HL-60 (cell line): Measurements from ENCODE around the gene EBPL.

ENCODE experiments used
- DNase-seq, 2 experiments: peaks; one replicate each; pipeline ENCODE4 v3.0.0-alpha.2; 2010 to 2020; ENCODE audit warnings: low read depth in 1 of 2, low spot score in 1 of 2
- H3K27ac ChIP-seq: fragments of 250-450 bp; sonication (Bioruptor Pico); replicated peaks from 2 replicates; pipeline ENCODE4 v1.5.1; 2020; ENCODE audit warnings: mild to moderate bottlenecking, moderate library complexity
- H3K27me3 ChIP-seq: fragments of 250-450 bp; sonication (Bioruptor Pico); 2 replicates; pipeline ENCODE4 v1.5.1; 2021; ENCODE audit warnings: mild to moderate bottlenecking, moderate library complexity; ENCODE audit not compliant: insufficient read depth, poor library complexity, severe bottlenecking
- H3K4me3 ChIP-seq: replicated peaks from 2 replicates; pipeline ENCODE4 v1.5.1; 2011; ENCODE audit warnings: mild to moderate bottlenecking, control low read depth, low read length; ENCODE audit not compliant: insufficient read depth
- GABPA ChIP-seq: IDR thresholded peaks from 2 replicates; pipeline ENCODE4 v1.6.1; 2012; ENCODE audit warnings: low read depth
- POLR2AphosphoS5 ChIP-seq: IDR thresholded peaks from 2 replicates; pipeline ENCODE4 v1.6.1; 2012; ENCODE audit warnings: low read depth
- SPI1 ChIP-seq: IDR thresholded peaks from 2 replicates; pipeline ENCODE4 v1.6.1; 2012; ENCODE audit warnings: low read depth, mild to moderate bottlenecking, borderline replicate concordance
- TF ChIP-seq, protein P1 (sequence below): IDR thresholded peaks from 2 replicates; pipeline ENCODE4 v1.6.1; 2012; ENCODE audit warnings: low read depth; ENCODE audit not compliant: insufficient replicate concordance
- TF ChIP-seq, protein P2 (sequence below): IDR thresholded peaks from one replicate; pipeline ENCODE4 v1.5.1; 2011; ENCODE audit warnings: low read length, control low read depth, inconsistent platforms; ENCODE audit not compliant: insufficient read depth

The EBPL gene

DNA sequence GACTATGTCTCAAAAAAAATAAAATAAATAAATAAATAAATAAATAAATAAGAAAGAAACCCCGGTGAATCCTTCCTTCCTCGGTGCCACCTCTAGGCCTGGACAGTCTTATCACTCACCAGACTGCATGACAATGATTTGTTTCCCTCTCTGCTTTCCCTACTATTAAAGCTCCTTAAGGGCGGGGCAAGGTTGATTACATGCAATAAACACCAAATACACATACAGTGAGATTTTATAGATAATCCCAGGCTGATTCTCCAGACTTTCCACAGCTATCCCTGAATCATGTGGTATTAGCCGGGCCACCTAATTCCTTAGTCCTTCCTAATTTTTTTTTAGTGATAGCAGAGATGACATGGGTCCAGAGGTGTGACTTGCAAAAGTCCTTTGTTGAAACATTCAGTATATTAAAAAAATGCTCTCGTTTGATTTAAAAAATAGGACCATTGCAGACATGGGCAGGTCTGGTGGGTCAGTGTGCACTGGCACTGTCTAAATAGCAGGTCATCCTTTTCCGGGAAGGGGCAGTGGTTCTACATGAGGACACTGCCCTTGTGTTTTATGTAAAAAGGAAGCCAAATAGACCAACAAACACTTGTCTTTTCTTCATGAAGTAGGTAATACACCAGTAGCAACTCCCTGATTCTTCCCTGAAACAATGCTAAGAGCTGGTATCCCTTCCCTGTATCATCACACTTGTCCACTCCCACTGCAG lies 14.5 kb downstream of the EBPL start:
- H3K27me3 ChIP-seq = no peaks in the 10 kb centered on the region
- H3K27ac ChIP-seq = no peak overlapping the region
- TF ChIP-seq, protein P1, sequence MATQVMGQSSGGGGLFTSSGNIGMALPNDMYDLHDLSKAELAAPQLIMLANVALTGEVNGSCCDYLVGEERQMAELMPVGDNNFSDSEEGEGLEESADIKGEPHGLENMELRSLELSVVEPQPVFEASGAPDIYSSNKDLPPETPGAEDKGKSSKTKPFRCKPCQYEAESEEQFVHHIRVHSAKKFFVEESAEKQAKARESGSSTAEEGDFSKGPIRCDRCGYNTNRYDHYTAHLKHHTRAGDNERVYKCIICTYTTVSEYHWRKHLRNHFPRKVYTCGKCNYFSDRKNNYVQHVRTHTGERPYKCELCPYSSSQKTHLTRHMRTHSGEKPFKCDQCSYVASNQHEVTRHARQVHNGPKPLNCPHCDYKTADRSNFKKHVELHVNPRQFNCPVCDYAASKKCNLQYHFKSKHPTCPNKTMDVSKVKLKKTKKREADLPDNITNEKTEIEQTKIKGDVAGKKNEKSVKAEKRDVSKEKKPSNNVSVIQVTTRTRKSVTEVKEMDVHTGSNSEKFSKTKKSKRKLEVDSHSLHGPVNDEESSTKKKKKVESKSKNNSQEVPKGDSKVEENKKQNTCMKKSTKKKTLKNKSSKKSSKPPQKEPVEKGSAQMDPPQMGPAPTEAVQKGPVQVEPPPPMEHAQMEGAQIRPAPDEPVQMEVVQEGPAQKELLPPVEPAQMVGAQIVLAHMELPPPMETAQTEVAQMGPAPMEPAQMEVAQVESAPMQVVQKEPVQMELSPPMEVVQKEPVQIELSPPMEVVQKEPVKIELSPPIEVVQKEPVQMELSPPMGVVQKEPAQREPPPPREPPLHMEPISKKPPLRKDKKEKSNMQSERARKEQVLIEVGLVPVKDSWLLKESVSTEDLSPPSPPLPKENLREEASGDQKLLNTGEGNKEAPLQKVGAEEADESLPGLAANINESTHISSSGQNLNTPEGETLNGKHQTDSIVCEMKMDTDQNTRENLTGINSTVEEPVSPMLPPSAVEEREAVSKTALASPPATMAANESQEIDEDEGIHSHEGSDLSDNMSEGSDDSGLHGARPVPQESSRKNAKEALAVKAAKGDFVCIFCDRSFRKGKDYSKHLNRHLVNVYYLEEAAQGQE = no peak
- no peak for TF ChIP-seq SPI1
- TF ChIP-seq, protein P2, sequence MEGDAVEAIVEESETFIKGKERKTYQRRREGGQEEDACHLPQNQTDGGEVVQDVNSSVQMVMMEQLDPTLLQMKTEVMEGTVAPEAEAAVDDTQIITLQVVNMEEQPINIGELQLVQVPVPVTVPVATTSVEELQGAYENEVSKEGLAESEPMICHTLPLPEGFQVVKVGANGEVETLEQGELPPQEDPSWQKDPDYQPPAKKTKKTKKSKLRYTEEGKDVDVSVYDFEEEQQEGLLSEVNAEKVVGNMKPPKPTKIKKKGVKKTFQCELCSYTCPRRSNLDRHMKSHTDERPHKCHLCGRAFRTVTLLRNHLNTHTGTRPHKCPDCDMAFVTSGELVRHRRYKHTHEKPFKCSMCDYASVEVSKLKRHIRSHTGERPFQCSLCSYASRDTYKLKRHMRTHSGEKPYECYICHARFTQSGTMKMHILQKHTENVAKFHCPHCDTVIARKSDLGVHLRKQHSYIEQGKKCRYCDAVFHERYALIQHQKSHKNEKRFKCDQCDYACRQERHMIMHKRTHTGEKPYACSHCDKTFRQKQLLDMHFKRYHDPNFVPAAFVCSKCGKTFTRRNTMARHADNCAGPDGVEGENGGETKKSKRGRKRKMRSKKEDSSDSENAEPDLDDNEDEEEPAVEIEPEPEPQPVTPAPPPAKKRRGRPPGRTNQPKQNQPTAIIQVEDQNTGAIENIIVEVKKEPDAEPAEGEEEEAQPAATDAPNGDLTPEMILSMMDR = no peak
- no peak for TF ChIP-seq POLR2AphosphoS5
- no peak for TF ChIP-seq GABPA
- no peak for DNase-seq
- H3K4me3 ChIP-seq = no peak overlapping the region

DNA sequence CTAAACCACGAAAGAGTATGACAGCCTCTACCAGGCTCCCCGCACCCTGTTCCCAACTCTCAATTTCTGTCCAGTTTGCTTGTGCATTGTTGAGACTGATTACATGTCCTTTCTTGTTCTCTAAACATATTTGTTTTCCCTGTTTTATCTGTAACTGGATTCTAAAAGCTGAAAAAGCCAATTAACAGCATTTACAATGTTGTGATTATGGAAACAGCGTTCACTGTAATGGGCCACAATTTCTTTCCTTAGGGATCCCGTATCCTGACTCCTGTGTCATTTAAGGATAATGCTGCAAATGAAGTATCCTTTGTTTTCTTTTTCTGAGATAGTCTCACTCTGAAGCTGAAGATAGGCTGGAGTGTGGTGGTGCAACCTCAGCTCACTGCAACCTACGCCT lies 20.5 kb downstream of the EBPL start:
- no peak overlapping the region for H3K4me3 ChIP-seq
- H3K27me3 ChIP-seq = no peaks in the 10 kb centered on the region
- TF ChIP-seq SPI1 (no peak), GABPA (no peak), POLR2AphosphoS5 (no peak)
- TF ChIP-seq, protein P2 = no peak
- TF ChIP-seq, protein P1 = no peak
- no peak overlapping the region for H3K27ac ChIP-seq
- DNase-seq = no peak

DNA sequence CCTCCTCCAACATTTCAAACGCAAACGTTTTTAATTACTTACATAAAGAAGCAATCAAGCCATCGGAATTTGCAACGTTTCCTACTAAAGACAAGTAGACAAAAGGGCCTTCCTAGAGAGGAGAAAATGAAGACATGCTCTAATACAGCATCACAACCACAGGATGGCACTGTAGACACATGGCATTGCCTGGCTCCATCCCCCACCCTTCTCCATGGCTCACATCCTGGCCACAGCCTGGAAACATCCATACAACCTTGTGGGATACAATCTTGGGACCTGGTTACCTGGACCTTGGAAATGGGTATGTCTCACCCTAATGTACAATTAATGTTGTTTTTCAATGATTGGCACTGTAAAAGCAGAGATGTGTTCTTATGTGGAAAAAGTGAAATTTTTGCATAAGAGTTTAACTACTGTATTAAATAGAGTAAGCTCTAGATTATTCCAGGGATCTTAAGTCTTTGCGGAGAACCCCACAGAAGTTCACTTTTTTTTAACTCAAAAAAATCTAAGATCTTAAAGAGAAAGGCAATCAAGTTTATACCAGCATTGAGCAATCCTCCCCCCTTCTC lies 21.5 kb downstream of the EBPL start:
- H3K4me3 ChIP-seq = no peak overlapping the region
- no peak for TF ChIP-seq SPI1
- TF ChIP-seq, protein P2 = peak; percentile 65
- DNase-seq = peak; percentile 41 to 59
- H3K27me3 ChIP-seq = no peaks in the 10 kb centered on the region
- no peak overlapping the region for H3K27ac ChIP-seq

DNA sequence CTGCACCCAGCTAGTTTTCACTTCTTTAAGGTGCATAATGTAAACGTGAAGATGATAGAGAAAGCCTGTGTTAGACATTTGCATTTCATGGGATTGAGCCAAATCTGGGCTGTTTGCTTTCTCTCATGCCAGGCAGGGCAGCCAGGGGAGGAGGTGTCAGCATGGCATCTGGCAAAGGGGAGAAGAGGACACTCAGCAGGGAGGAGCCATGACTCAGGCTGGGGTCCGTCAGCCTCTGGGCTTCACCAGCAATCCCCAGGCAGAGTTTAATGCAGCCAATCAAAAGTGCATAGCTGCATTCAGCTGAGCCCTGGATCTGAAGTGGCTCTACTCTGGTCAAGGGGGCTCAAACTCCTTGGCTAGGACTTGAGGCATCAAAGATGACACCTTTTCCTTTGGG lies 23.5 kb downstream of the EBPL start:
- H3K27ac ChIP-seq = no peak overlapping the region
- TF ChIP-seq, protein P1 = no peak
- no peak for TF ChIP-seq SPI1
- no peak for TF ChIP-seq GABPA
- TF ChIP-seq, protein P2 = no peak
- TF ChIP-seq POLR2AphosphoS5 = no peak
- H3K27me3 ChIP-seq = no peaks in the 10 kb centered on the region
- DNase-seq = no peak
- no peak overlapping the region for H3K4me3 ChIP-seq
